ENCODE data around the gene PRND. TPM values are rescaled to one million over a fixed set of nuclear protein-coding genes. Genes with fewer than 3 reads are reported as not detected.

Gene PRND
- polyA plus RNA-seq, 2 of the 4 experiments (the other 2 are of a cell fraction), result not detected

- H3K9me3 ChIP-seq, result no peaks in the 10 kb centered on the region
- no peak overlapping the region for H3K4me3 ChIP-seq
- WGBS (ENCODE audit: missing lambda C conversion rate), result 83% methylated on average over 6 of the region's 6 CpGs
- TF ChIP-seq RARB (CRISPR knock-in tag; IDR thresholded peaks at IDR 0.05), result no peak
- no peak for TF ChIP-seq HES2 (IDR thresholded peaks at IDR 0.05)
- no peak for TF ChIP-seq EP300 (IDR thresholded peaks at IDR 0.05)
- no peak for TF ChIP-seq ZC3H11A (IDR thresholded peaks at IDR 0.05)
- no peak for TF ChIP-seq HDAC2 (IDR thresholded peaks at IDR 0.05)
- no peak for TF ChIP-seq EHF (CRISPR knock-in tag; IDR thresholded peaks at IDR 0.05)
- TF ChIP-seq HMGXB4 (CRISPR knock-in tag; IDR thresholded peaks at IDR 0.05; ENCODE audit: borderline replicate concordance), result no peak
- TF ChIP-seq BHLHE40 (IDR thresholded peaks at IDR 0.05; ENCODE audit: low read depth, low read length), result no peak
- peaks cover 19% of the 10 kb centered on the region for H3K4me1 ChIP-seq
- POLR2A ChIA-PET, result no interaction called here
- CTCF ChIA-PET, result interaction anchor here (0.8 to 1.3 kb wide), 2 partner anchors 11 to 18 kb away, joined by 3 read pairs; no protein-coding TSS in a partner anchor
- H3K27ac ChIP-seq, result no peak overlapping the region
- FAIRE-seq (peak; percentile 46), ATAC-seq (no peak), DNase-seq (ENCODE audit: low read depth in 1 of 2, low spot score in 1 of 2) (no peak)
- H3K4me2 ChIP-seq, result no peak overlapping the region
These were observed 39.0 kb upstream of the PRND start for GRCh38 chr20:4682682-4683081.

GRCh38 chr20:4683261-4683660 lies 38.4 kb upstream of the PRND start:
- Histone ChIP-seq H3K4me1 (peaks cover 25% of the 10 kb centered on the region), H3K27ac (no peak overlapping the region), H3K9me3 (no peaks in the 10 kb centered on the region), H3K4me2 (no peak overlapping the region), H3K4me3 (no peak overlapping the region)
- no peak for DNase-seq (ENCODE audit: low read depth in 1 of 2, low spot score in 1 of 2)
- POLR2A ChIA-PET, result no interaction called here
- FAIRE-seq, result no peak
- CTCF ChIA-PET, result interaction anchor here (0.7 to 2.6 kb wide), 4 partner anchors 10 to 459 kb away, joined by 3 to 9 read pairs (median 4); no protein-coding TSS in a partner anchor
- ATAC-seq, result no peak
- TF ChIP-seq FOSB (CRISPR knock-in tag; IDR thresholded peaks at IDR 0.05) (no peak), NR3C1 (IDR thresholded peaks at IDR 0.05) (no peak), RNF2 (IDR thresholded peaks at IDR 0.05; ENCODE audit: borderline replicate concordance, low read depth) (no peak), EHMT2 (IDR thresholded peaks at IDR 0.05; ENCODE audit: low read depth) (no peak), PBX3 (IDR thresholded peaks at IDR 0.05) (no peak), KDM5A (IDR thresholded peaks at IDR 0.05) (no peak), ZC3H11A (IDR thresholded peaks at IDR 0.05) (no peak), ESRRA (IDR thresholded peaks at IDR 0.05; ENCODE audit: borderline replicate concordance, low read length) (no peak), TFCP2L1 (CRISPR knock-in tag; IDR thresholded peaks at IDR 0.05) (no peak), CHD4 (IDR thresholded peaks at IDR 0.05; ENCODE audit: borderline replicate concordance) (no peak), ZNF302 (CRISPR knock-in tag; IDR thresholded peaks at IDR 0.05) (no peak), CBX8 (IDR thresholded peaks at IDR 0.05) (no peak), FOXS1 (CRISPR knock-in tag; IDR thresholded peaks at IDR 0.05) (no peak), HES2 (IDR thresholded peaks at IDR 0.05) (no peak), POLR2AphosphoS2 (conservative IDR thresholded peaks at IDR 0.05; ENCODE audit: low read length) (no peak)
- WGBS (ENCODE audit: missing lambda C conversion rate), result 75% methylated on average over 2 of the region's 2 CpGs

- DNase-seq (ENCODE audit: low read depth in 1 of 2, low spot score in 1 of 2) (peak in 1 of 2 experiments; percentile 33), FAIRE-seq (no peak), ATAC-seq (no peak)
- Histone ChIP-seq H3K4me2 (peak overlapping the region; percentile 73), H3K27ac (peak overlapping the region; percentile 96 to 98), H3K9me3 (no peaks in the 10 kb centered on the region), H3K4me1 (peaks cover 37% of the 10 kb centered on the region), H3K4me3 (no peak overlapping the region)
- no peak for TF ChIP-seq SREBF2 (IDR thresholded peaks at IDR 0.05)
- TF ChIP-seq MAFK (IDR thresholded peaks at IDR 0.05; ENCODE audit: partially characterized antibody), result peak; percentile 27
- 0 out of 2 replicates have a peak, but pooled peaks have one; percentile 19 for TF ChIP-seq MAX (IDR thresholded peaks at IDR 0.05)
- ChIA-PET CTCF (interaction anchor here (0.6 to 2.6 kb wide), 8 partner anchors 8 to 507 kb away, joined by 3 to 9 read pairs (median 3); no protein-coding TSS in a partner anchor), POLR2A (interaction anchor here (0.6 kb wide), 1 partner anchor 50 kb away, joined by 5 read pairs; no protein-coding TSS in a partner anchor)
- WGBS (ENCODE audit: missing lambda C conversion rate), result 88% methylated on average over 6 of the region's 6 CpGs
These were observed 36.8 kb upstream of the PRND start for GRCh38 chr20:4684837-4685413.

Data from A549 (cell line).